Colonic mucosa (tissue), 4 donors: Measurements from ENCODE around the gene EOLA2. TPM values are rescaled to one million over a fixed set of nuclear protein-coding genes. Genes with fewer than 3 reads are reported as not detected.
"Not testable (repeated sequence)": the region's sequence is repeated elsewhere in the genome, so short reads cannot be mapped to it uniquely, and the experiment has no call there.

ENCODE experiments used
- DNase-seq: peaks from one replicate; pipeline ENCODE4 v3.0.0-alpha.2; 2020
- H3K27ac ChIP-seq: fragments of 200-600 bp; one replicate; pipeline ENCODE4 v1.8.0; 2021
- H3K27me3 ChIP-seq: fragments of 200-600 bp; one replicate; pipeline ENCODE4 v1.8.0; 2021
- H3K36me3 ChIP-seq: fragments of 200-600 bp; one replicate; pipeline ENCODE4 v1.8.0; 2021
- H3K4me1 ChIP-seq: fragments of 200-600 bp; one replicate; pipeline ENCODE4 v1.8.0; 2021; ENCODE audit warnings: mild to moderate bottlenecking
- H3K4me3 ChIP-seq: fragments of 200-600 bp; one replicate; pipeline ENCODE4 v1.8.0; 2021
- H3K9ac ChIP-seq, 2 donors: one replicate each; pipeline ENCODE4 v1.7.0; 2013; ENCODE audit warnings: control low read depth in 2 of 2, low read depth in 2 of 2, low read length in 2 of 2
- H3K9me3 ChIP-seq: fragments of 200-600 bp; one replicate; pipeline ENCODE4 v1.8.0; 2021
- intact Hi-C: fragments of 100-400 bp; cut with DNase I; formaldehyde crosslinking; loops from one replicate; pipeline ENCODE4 v1.14.1; 2022
- total RNA-seq, 2 donors: library from RNA; stranded (reverse); fragmentation: NEBNext Ultra II Directional in 1 of 2; extraction: Animal tissue kit (Norgen Biotek cat#: 25700) in 1 of 2; gene quantifications; one replicate each; pipeline ENCODE4 v1.2.1, GENCODE V29; 2021
- TF ChIP-seq, protein P1 (sequence below): fragments of 200-600 bp; IDR thresholded peaks from one replicate; pipeline ENCODE4 v1.8.0; 2022; ENCODE audit warnings: antibody characterized with exemption, mild to moderate bottlenecking
- donor health status: healthy.
- donor health status: DM: no; HTN: no; CAD: no.
- donor health status: DM: no; HTN: no; CAD: no.

The EOLA2 gene
- total RNA-seq, 2 donors from 2014 or later = 28.2 to 28.4 TPM

DNA sequence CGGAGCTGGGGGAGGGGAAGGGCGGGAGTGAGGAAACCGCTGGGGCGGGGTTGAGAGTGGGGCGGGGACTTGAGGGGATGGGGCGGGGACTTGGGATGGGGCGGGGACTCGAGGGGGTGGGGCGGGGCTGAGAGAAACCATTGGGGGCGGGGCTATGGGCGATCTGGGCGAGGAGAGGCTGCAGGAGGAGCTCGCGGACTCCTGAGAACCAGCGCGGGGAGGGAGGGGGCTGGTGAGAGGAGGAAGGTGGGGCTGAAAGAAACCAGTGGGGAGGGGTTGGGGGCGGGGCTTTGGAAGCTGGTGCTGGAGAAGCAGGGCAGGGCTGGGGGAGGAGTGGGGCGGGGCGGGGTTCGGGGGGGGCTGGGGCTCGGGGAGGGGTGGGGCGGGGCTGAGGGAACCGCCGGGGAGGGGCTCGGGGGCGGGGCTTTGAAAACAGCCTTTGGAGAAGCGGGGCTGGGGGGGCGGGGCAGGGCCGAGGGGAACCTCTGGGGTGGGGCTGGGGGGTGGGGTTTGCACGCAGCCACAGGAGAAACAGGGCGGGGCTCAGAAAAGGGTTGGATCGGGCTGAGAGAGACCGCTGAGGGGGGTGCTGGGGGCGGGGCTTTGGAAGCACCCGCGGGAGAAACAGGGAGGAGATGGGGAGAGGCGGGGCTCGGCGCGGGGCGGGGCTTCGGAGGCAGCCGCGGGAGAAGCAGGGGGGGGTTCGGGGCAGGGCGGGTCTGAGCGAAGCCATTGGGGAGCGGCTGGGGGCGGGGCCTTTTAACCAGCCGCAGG is 777 bp upstream of the EOLA2 start:
- intact Hi-C loops = no loop called here
- no peaks in the 10 kb centered on the region for H3K27me3 ChIP-seq
- H3K4me3 ChIP-seq = no peak overlapping the region
- H3K4me1 ChIP-seq = no peaks in the 10 kb centered on the region
- H3K27ac ChIP-seq = peak overlapping the region; percentile 82
- no peak overlapping the region for H3K9ac ChIP-seq
- peak; percentile 94 for DNase-seq
- H3K9me3 ChIP-seq = no peaks in the 10 kb centered on the region
- TF ChIP-seq, protein P1, sequence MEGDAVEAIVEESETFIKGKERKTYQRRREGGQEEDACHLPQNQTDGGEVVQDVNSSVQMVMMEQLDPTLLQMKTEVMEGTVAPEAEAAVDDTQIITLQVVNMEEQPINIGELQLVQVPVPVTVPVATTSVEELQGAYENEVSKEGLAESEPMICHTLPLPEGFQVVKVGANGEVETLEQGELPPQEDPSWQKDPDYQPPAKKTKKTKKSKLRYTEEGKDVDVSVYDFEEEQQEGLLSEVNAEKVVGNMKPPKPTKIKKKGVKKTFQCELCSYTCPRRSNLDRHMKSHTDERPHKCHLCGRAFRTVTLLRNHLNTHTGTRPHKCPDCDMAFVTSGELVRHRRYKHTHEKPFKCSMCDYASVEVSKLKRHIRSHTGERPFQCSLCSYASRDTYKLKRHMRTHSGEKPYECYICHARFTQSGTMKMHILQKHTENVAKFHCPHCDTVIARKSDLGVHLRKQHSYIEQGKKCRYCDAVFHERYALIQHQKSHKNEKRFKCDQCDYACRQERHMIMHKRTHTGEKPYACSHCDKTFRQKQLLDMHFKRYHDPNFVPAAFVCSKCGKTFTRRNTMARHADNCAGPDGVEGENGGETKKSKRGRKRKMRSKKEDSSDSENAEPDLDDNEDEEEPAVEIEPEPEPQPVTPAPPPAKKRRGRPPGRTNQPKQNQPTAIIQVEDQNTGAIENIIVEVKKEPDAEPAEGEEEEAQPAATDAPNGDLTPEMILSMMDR = no peak
- H3K36me3 ChIP-seq = no peaks in the 10 kb centered on the region

DNA sequence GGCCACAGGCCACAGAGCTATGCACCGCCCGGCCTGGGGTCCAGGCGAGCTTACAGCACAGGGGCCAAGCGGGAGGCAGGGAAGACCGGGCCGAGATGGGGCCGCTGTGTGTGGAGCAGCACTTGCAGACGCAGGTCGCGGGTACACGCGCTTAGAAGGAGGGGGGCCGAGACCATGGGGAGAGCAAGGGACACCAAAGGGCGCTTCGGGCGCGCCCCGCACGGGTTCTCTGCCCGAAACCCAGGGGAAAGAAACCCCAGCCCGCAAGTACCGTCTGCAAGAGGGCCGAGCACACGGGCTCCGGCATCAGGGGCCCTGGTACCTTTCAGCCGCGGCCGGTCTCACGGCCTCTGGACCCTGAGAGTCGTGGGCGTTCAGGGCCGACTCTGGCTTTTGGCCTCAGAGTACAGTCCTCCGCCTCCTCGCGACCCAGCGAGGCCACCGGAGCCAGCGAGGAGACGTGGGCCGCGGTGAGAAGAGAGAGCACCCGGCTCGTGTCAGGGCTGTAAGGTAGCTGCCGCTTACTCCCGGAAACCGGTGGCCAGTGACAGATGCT is 342 bp downstream of the EOLA2 start:
- Histone ChIP-seq H3K27ac (peak overlapping the region; percentile 75), H3K4me3 (peak overlapping the region; percentile 54), H3K27me3 (no peaks in the 10 kb centered on the region), H3K36me3 (no peaks in the 10 kb centered on the region), H3K9ac (peak overlapping the region; percentile 67 to 81), H3K4me1 (no peaks in the 10 kb centered on the region), H3K9me3 (no peaks in the 10 kb centered on the region)
- intact Hi-C loops = no loop called here
- DNase-seq = peak; percentile 22
- TF ChIP-seq, protein P1 = no peak

DNA sequence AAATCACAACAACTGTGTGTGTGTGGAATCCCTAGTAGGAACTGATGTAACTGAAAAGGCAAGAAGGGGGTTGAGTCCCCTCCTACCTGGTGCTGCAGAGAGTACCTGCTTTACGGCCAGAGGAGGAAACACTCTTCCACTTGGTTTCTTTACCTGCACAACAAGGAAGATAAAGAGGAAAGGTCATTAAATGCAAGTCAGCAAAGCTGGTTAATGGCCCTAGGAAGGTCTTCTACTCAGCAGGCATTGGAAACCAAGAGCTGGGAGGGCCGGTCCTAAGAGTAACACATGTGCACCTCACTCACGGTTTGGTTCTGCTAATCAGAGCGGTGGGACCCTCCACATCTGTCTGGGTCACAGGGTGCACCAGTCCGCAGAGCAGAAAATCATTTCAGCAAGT is 963 bp downstream of the EOLA2 start:
- DNase-seq, H3K4me1 ChIP-seq, H3K36me3 ChIP-seq, intact Hi-C loops, H3K27me3 ChIP-seq, H3K9me3 ChIP-seq, H3K27ac ChIP-seq: not testable (repeated sequence)
- peak overlapping the region; percentile 54 for H3K4me3 ChIP-seq
- peak overlapping the region; percentile 67 to 81 for H3K9ac ChIP-seq

DNA sequence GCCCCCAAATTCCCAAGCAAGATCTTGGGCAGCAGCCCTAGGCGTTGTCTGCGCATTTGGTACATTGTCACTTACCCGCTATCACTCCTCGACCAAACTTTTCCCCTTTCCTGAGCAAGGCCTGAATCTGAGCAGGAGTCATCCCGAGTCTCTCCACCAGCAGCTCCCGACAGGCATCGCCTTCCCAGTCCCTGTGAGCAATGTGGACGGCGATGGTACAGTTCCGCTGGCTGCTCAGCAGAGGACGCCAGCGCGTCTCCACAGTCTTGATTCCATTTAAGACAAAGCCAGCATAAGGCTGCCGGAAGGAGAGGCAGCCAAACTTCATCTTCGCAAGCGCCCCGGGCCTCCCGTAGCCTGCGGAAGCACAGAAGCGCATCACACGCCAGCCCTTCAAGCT is 4.7 kb downstream of the EOLA2 start:
- H3K4me3 ChIP-seq, H3K36me3 ChIP-seq, H3K27ac ChIP-seq, H3K4me1 ChIP-seq, intact Hi-C loops, H3K27me3 ChIP-seq, H3K9ac ChIP-seq, H3K9me3 ChIP-seq, DNase-seq: not testable (repeated sequence)

DNA sequence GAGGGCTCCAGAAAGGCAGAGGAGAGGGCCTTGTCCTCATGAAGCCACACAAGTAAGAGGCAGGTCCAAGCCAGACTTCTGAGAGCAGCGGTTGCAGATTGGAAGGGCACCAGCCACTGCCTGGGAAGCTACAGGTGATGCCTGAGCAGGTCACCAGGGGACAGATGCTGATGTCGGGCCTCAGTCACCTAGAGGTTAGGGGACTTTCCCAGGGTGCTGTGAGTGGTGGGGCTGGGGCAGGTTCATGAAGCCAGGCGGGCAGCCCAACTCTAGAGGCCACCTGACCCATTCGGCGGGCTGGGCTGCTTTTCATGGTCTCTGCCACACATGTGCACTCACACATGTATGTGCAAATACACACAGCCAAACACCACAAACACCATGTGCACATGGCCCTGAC is 5.3 kb downstream of the EOLA2 start:
- intact Hi-C loops, H3K9me3 ChIP-seq, H3K4me3 ChIP-seq, H3K9ac ChIP-seq, DNase-seq, H3K36me3 ChIP-seq, H3K4me1 ChIP-seq, H3K27me3 ChIP-seq, H3K27ac ChIP-seq: not testable (repeated sequence)

DNA sequence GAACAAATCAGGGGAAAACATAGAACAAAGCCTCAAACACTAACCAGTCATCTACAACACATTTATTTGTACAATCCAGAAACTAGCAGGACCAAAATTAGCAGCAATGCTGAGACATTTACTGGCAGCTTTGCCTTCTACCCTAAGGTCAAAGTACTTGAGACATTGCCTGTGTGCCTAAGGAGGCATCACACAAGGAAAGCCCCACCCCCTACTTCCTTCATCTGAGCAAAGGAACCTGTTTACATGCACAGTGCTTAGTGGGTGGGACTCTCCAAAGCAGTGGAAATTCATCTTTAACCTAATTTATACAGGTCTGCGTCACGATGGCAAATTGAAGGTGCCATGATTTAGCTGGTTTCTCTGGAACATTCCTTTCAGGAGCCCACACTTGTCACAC is 6.1 kb downstream of the EOLA2 start:
- H3K9ac ChIP-seq, H3K27ac ChIP-seq, DNase-seq, H3K9me3 ChIP-seq, H3K27me3 ChIP-seq, H3K4me1 ChIP-seq, intact Hi-C loops, H3K4me3 ChIP-seq, H3K36me3 ChIP-seq: not testable (repeated sequence)

DNA sequence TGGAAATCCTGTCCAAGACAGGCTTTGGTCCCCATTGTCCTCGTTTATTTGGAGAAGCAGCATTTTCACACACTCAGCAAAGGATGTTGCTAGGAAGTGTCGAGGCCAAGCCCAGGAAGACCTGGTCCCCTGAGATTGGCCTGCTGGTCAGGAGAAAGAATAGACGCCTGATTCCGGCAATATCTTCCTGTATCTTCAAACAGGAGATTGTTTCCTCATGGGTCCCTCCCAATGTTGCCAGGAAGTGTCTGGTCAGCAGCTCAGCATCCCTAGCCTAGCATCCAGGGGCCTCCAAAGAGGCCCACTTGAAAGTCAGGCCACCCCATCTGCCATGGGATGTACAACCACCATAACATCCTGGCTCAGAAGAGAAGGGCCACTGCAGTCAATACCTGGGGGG is 6.9 kb downstream of the EOLA2 start:
- H3K4me3 ChIP-seq, H3K27ac ChIP-seq, H3K36me3 ChIP-seq, H3K9ac ChIP-seq, intact Hi-C loops, H3K27me3 ChIP-seq, H3K4me1 ChIP-seq, H3K9me3 ChIP-seq, DNase-seq: not testable (repeated sequence)

DNA sequence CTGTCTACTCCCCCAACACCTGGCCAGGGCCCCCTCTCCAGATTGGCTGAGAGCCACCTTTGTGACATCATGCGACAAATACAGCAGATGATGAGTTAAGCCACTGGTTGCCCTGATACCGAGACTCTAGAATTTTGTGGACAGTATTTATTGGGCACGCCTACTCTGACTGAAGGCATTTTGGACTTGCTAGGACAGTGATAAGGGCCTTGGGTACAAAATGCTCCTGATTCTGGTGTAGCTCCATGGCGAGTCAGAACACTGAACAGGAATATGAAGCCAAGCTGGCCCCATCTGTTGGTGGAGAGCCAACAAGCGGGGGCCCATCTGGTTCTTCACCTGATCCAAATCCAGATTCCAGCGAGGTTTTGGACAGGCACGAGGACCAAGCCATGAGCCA is 8.9 kb downstream of the EOLA2 start, which contains the start of gene HSFX4:
TSS of gene HSFX4 (plus strand) at position 174 of the 400 bp plus-strand sequence. CDS start at position 246, 72 bp downstream.
- H3K4me1 ChIP-seq, H3K36me3 ChIP-seq, DNase-seq, H3K27me3 ChIP-seq, H3K27ac ChIP-seq, H3K4me3 ChIP-seq, H3K9ac ChIP-seq, intact Hi-C loops, H3K9me3 ChIP-seq: not testable (repeated sequence)

DNA sequence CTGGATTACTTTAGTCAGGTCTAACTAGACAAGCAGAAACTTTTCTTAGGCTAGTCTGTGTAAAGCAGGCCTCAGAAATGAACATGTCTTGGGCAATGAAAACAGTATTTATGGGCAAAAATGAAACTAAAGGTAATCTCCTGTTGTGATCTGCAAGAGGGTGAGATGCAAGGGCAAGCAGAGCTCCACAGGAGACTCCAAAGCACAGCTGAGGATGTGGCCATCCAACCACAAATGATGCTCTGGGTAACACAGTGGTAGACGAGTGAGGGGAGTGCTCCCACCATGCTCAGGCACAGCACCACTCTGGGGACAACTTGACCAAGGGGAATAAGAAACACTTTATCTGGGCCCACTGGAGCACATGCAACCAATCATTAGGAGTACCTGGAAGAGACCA is 9.7 kb downstream of the EOLA2 start:
- H3K9me3 ChIP-seq, H3K27me3 ChIP-seq, H3K36me3 ChIP-seq, H3K4me1 ChIP-seq, intact Hi-C loops, H3K9ac ChIP-seq, H3K27ac ChIP-seq, H3K4me3 ChIP-seq, DNase-seq: not testable (repeated sequence)

DNA sequence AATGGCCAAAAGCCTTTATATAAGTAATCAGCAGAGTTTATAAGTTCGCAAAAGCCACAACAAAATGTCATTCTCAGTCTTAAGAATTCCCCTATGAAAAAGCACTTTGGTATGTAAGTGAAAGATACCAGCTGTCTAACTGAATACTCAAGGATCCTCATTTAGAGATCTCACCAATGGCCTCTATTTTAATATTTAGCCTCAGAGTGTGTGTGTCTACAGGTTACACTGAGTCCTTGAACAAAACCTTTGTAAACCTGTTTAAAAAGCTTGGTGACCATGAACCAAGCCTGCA is 10.4 kb downstream of the EOLA2 start:
- H3K4me1 ChIP-seq, H3K27ac ChIP-seq, H3K36me3 ChIP-seq, H3K9me3 ChIP-seq, H3K27me3 ChIP-seq, intact Hi-C loops, DNase-seq, H3K9ac ChIP-seq, H3K4me3 ChIP-seq: not testable (repeated sequence)

DNA sequence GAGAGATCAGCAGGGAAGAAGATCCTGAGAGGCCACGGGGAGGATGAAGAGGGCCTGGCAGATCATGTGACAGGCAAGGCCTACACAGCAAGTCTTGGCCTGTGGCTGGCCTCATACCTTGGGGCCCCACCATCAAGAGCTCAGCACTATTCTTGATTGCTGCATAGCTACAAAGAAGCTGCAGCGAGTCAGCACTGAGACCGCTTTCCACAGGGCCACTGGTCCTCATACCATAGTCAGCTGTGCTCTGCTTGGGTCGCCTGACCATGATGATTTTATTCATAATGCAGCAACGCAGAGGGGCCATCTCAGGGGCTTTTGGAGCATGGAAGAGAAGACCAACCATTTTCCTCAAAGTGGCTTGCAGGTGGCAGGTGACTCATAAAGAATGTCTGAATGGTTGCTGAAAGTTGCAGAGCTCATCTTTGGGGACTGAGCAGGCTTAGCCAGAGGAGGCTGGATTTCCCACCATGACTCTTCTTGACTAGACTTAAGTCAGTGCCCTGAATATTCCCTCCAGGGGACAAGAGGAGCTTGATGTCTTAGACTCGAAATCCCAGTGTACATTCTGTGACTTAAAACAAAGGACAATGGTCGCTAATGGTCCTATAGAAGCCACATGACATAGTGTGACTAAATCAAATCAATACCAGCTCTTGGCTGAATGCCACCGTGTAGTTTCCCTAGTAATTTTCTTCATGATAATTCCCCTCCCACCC is 10.9 kb downstream of the EOLA2 start:
- H3K27me3 ChIP-seq, intact Hi-C loops, DNase-seq, H3K36me3 ChIP-seq, H3K27ac ChIP-seq, H3K9ac ChIP-seq, H3K9me3 ChIP-seq, H3K4me3 ChIP-seq, H3K4me1 ChIP-seq: not testable (repeated sequence)
